Muscle of arm (tissue), 12 donors: ENCODE data around the gene RPS25. TPM values are rescaled to one million over a fixed set of nuclear protein-coding genes. Genes with fewer than 3 reads are reported as not detected.
A peak's percentile ranks its signal among the peaks of the same experiment; 100 is the strongest.
"Not testable (repeated sequence)": the region's sequence is repeated elsewhere in the genome, so short reads cannot be mapped to it uniquely, and the experiment has no call there.

Experiments used
- DNase-seq: peaks from one replicate; pipeline ENCODE4 v3.0.0-alpha.2; 2013
- polyA plus RNA-seq, 12 donors: library from polyadenylated mRNA; unstranded; fragments of 120-200 nt; gene quantifications; one replicate each; pipeline ENCODE4 v1.2.1, GENCODE V29; 2013; ENCODE audit not compliant: insufficient read length in 12 of 12

Gene RPS25
- polyA plus RNA-seq, 12 donors = 1,508 to 2,787 (median 1,692) TPM; not detected in 1

- no peak for DNase-seq
Measured at GRCh38 chr11:119048644-119049043, 30.5 kb upstream of the RPS25 start.

DNA sequence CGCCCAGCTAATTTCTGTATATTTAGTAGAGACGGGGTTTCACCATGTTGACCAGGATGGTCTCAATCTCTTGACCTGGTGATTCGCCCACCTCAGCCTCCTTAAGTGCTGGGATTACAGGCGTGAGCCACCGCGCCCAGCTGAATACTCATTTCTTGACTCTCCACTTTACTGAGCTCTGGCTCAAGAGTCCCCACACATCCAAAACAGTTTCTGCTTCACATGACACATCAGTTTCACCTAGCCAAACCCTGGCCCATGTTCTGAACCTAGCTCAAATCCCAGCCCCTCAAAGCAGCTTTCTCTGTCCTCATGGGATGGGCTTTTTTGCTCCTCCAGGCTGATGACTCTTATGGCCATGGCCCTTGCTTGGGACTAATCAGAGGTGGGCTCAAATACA, 29.1 kb upstream of the RPS25 start:
- no peak for DNase-seq

DNA sequence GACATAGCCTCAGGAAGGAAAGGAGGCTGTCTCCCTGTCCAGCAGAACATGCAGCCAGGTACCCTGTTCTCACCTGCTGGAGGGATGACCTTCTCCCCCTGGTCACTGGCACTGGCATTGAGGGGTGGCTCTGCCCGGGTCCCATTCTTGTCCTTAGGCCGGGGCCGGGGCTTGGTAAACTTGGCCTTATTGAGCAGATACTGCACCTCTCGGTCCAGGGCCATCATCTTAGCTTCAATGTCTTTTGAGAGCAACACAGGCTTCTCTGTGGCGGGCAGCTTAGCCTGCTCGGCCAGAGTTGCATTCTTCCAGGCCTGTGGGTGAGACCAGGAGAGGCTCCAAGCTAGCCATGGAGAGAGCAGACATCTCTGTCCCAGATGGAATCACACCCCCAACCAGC, 28.3 kb upstream of the RPS25 start:
- DNase-seq = no peak

- DNase-seq = no peak
Measured at GRCh38 chr11:119044708-119045107, 26.6 kb upstream of the RPS25 start.

GRCh38 chr11:119042927-119043326, 24.8 kb upstream of the RPS25 start:
- DNase-seq = no peak

- no peak for DNase-seq
Measured at GRCh38 chr11:119041821-119042514, 23.8 kb upstream of the RPS25 start.

DNA sequence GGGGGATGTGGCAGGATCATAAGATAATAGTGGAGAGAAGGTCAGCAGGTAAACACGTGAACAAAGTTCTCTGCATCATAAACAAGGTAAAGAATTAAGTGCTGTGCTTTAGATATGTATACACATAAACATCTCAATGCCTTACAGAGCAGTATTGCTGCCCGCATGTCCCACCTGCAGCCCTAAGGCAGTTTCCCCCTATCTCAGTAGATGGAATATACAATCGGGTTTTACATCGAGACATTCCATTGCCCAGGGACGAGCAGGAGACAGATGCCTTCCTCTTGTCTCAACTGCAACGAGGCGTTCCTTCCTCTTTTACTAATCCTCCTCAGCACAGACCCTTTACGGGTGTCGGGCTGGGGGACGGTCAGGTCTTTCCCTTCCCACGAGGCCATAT, 21.3 kb upstream of the RPS25 start:
- DNase-seq = not testable (repeated sequence)

DNA sequence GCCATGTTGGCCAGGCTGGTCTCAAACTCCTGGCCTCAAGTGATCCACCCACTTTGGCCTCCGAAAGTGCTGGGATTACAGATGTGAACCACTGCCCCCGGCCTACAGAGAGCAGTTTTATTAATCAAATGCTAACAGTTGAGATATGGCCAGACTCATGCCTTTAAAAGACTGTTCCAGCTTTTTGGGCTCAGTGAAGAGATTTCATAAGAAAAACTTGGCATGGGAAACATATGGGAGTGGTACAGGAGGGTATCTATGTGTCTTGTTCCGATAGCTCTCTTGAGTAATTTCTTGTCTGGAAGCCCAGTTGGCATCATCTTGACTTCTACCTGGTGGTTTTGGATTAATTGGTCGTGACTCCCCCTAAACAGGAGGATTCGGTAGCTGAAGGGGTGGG, 20.7 kb upstream of the RPS25 start:
- DNase-seq = no peak

DNA sequence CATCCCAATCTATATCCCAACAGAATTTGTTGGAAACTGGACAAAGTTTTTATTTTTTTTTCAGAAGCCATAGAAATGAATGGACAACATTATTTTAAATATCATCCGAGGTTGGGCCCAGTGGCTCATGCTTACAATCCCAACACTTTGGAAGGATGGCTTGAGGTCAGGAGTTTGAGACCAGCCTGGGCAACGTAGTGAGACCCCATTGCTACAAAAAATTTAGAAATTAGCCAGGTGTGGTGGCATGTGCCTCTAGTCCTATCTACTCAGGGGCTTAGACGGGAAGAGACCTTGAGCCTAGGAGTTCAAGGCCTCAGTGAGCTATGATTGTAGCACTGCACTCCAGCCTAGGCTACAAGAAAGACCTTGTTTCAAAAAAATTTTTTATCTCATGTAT, 16.7 kb upstream of the RPS25 start:
- no peak for DNase-seq

GRCh38 chr11:119033421-119033820, 15.3 kb upstream of the RPS25 start:
- DNase-seq = not testable (repeated sequence)

DNA sequence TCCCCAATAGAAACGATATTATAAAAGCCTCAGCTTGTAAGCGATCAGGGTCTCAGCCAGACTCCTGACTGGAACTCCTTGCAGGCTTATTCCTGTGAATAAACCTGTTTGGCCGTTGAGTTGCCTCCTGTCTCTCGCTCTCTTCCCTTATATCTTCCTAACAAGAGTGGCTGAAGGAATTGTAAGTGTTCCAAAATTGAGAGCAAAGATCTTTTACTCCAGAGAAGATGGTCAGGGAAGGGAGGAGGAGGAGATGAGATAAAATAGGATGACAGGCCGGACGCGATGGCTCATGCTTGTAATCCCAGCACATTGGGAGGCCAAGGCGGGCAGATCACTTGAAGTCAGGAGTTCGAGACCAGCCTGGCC, 13.8 kb upstream of the RPS25 start:
- DNase-seq = no peak

DNA sequence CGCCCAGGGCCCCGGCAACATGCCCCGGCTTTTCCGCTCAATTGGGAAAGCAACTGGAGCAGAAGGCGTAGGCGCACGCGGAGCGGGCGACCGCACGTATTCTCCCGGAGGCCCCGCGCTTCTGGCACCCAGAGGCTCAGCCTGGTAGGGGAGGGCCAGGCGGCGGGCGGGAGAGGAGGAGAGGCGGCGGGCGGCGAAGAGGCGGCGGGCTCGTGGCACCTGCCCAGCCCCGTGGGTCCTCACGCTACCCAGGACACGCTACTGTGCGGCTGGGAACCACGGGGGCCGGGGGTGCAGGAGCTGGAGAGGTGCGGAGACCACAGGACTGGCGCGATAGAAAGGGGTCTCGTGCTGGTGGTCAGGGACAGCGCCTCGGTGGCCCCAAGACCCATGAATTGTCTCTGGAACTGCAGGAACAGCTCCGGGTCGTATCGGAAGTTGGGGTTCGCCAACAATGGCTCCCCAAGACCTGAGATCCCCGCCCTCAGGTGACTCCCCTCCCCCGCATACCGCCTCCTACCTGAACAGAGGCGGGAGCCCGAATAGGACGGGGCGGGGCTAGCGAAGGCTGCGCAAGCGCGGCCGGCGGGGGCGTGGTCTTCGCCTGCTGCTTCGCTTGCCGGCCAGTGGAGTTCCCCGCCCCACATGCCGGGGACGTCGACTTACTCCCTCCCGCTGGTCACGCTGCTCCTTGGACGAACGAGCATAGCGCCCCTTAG, 12.3 kb upstream of the RPS25 start, which contains the start of gene SLC37A4:
Gene SLC37A4 (minus strand): TSS at position 549 of the 719 bp plus-strand sequence.
- peak; percentile 93 for DNase-seq

- no peak for DNase-seq
Measured at GRCh38 chr11:119030029-119030328, 11.8 kb upstream of the RPS25 start.

DNA sequence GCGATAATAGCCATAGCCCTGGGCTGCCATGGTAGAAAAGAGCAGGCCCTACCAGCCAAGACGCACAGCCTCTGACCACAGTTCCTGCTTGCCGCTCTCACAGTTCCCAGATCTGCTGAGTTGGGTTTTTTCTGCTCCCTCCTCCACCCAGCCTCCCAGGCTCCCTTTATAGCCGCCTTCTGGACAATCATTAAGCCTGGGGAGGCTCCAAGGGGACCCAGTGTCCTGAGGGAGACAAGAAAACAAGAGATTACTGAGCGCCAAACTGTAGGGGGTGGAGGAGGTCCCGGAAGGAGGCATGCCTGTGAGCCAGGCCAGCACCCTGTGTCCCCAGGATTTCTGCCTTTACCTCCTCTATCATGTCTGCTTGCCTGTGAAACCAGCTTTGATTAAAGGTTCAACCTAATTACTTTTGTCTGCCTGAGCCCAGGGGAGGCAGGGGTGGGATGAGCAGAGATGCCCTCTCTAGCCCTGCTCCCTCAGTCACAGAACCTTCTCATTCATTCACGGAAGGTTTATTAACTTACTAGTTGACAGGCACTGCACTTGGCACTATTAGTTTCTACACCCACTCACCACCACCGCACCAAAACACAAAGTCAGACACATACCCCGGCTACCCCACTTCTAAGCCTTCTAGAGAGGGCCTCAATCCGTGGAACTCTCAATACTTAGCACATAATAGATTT, 11.3 kb upstream of the RPS25 start:
- DNase-seq = no peak

GRCh38 chr11:119029069-119029339, 10.9 kb upstream of the RPS25 start:
- no peak for DNase-seq

- DNase-seq = no peak
Measured at GRCh38 chr11:119028346-119029068, 10.4 kb upstream of the RPS25 start.

DNA sequence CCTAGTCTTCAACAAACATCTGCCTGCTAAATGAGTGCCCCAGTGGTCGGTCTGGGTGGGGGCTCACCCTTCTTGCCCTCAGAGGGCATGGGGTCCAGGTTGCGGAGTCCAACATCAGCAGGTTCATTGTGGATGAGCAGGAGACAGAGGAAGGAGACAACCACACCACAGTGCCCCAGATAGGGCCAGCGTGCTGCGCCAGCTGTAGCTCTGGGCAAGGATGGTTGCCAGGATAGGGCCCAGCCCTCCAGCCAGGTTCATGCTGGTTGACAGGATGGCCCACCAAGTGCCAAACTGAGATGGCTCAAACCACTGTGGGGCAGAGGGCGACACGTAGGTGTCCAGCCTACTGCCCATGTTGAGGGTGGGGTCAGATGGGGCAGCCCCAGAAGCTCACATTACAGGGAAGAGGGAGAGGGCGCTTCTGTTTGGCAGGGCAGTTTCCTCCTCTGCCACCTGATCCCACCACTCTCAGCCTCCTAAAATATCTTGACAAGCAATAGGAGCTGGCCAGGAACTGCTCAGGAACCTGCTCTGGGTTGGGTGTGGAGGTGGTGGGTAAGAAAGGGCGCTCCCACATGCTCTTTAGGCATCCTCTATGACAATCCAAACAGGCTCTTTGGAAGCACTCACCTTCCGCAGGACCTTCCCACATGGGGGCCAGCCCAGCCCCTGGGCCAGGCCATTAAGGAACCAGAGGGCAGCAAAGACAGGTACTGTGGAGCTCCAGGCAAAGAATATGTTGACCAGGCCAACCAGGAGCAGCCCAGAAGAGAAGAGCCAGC, 9.6 kb upstream of the RPS25 start:
- DNase-seq = no peak

DNA sequence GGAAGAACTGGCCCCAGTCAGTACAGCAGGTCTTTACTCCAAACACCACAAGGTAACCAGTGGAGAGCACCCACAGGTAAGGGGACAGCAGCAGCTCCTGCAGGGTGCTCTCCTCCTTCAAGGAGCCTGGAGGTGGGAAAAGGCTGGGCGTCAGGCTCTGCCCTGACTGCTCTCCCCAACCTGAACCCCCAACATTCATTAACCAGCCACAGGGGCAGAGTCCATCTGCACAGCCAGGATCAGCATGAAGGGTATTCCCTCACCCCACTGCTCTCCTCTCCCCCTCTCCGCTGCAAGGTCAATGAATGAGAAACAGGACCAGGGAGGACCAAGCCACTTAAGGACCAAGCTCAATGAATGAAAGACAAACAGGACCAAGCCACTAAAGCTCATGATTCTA, 8.8 kb upstream of the RPS25 start:
- DNase-seq = no peak

- DNase-seq = no peak
Measured at GRCh38 chr11:119025978-119026766, 8.0 kb upstream of the RPS25 start.

DNA sequence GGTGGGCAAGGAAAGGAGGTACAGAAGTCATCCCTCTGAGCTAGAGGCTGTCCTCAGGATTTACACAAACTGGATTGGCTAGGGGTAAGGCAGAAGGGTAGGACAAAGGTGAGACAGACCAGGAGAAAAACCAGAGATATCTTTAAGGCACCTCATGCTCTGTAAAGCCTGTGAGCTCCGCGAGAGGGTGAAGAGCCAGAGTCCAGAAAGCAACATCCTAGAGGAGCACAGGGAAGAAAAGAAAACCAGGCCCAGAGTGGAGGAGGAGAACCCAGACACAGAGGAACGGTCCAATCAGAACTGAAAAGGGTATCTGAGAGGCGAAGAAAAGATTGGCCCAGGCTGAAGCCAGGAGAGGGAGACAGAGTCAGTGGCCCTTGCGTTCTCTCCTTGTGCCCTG, 7.4 kb upstream of the RPS25 start:
- DNase-seq = no peak

GRCh38 chr11:119025099-119025473, 6.9 kb upstream of the RPS25 start:
- DNase-seq = no peak
